Activated T-cell treated with anti-CD3 and anti-CD28 coated beads, Interleukin-2, amount 50 U/mL, for 72 hours (primary cell): ENCODE results near the gene EHD4. TPM values are rescaled to one million over a fixed set of nuclear protein-coding genes. Genes with fewer than 3 reads are reported as not detected.

Source experiments
- ATAC-seq, 2 donors: fragments of 150-1000 bp; cut with Tn5 transposase; replicated peaks in 1 of 2; 2 replicates each; pipeline ENCODE4 v1.10.0; 2021; ENCODE audit warnings: moderate library complexity in 2 of 2, mild to moderate bottlenecking in 1 of 2
- DNase-seq, 2 donors: peaks; one replicate each; pipeline ENCODE4 v3.0.0; 2021 to 2022; ENCODE audit warnings: mixed read lengths in 1 of 2
- H3K27ac Mint-ChIP-seq: one replicate; pipeline ENCODE4 v1.8.0; 2022; ENCODE audit warnings: mild to moderate bottlenecking, moderate library complexity, mixed read lengths
- H3K27me3 Mint-ChIP-seq: one replicate; pipeline ENCODE4 v1.8.0; 2022; ENCODE audit warnings: low read depth, mixed read lengths
- H3K36me3 Mint-ChIP-seq, 2 donors: one replicate each; pipeline ENCODE4 v1.8.0; 2022; ENCODE audit warnings: mixed read lengths in 2 of 2, mild to moderate bottlenecking in 1 of 2; ENCODE audit not compliant: insufficient read depth in 2 of 2
- H3K4me1 Mint-ChIP-seq: one replicate; pipeline ENCODE4 v1.8.0; 2022; ENCODE audit warnings: low read depth, mixed read lengths
- H3K4me3 Mint-ChIP-seq, 2 donors: one replicate each; pipeline ENCODE4 v1.8.0; 2022; ENCODE audit warnings: mild to moderate bottlenecking in 2 of 2, mixed read lengths in 2 of 2, moderate library complexity in 2 of 2
- H3K9me3 Mint-ChIP-seq, 2 donors: one replicate each; pipeline ENCODE4 v1.8.0; 2022; ENCODE audit warnings: mixed read lengths in 2 of 2
- total RNA-seq, 2 donors: library from RNA; stranded (reverse); gene quantifications; one replicate each; pipeline ENCODE4 v1.2.3, GENCODE V29; 2022

The EHD4 gene
- total RNA-seq, 2 donors from 2014 or later: 22.6 to 32.7 TPM

GRCh38 chr15:41969851-41970431 lies 2.4 kb downstream of the EHD4 start:
- Mint-ChIP-seq H3K36me3 (peaks cover 3% of the 10 kb centered on the region in 2 donors), H3K9me3 (no peaks in the 10 kb centered on the region), H3K4me1 (peaks cover 62% of the 10 kb centered on the region), H3K27me3 (peaks cover 13% of the 10 kb centered on the region), H3K27ac (peak overlapping the region; percentile 99), H3K4me3 (peak overlapping the region; percentile 86 to 98)
- DNase-seq (peak; percentile 49 to 56), ATAC-seq (no peak)

- peaks cover under 1% of the 10 kb centered on the region for H3K27me3 Mint-ChIP-seq
- ATAC-seq (no peak), DNase-seq (no peak)
- peaks cover 62% of the 10 kb centered on the region for H3K4me1 Mint-ChIP-seq
- peak overlapping the region; percentile 46 to 98 for H3K4me3 Mint-ChIP-seq
- H3K27ac Mint-ChIP-seq: peak overlapping the region; percentile 81
- no peaks in the 10 kb centered on the region for H3K9me3 Mint-ChIP-seq
- H3K36me3 Mint-ChIP-seq: peaks cover 3% of the 10 kb centered on the region in 2 donors
Observed at GRCh38 chr15:41968701-41969100, 3.7 kb downstream of the EHD4 start.

GRCh38 chr15:41967506-41968206 lies 4.7 kb downstream of the EHD4 start:
- DNase-seq (no peak), ATAC-seq (no peak)
- Mint-ChIP-seq H3K27ac (peak overlapping the region; percentile 55), H3K4me3 (peak overlapping the region; percentile 15 to 74), H3K4me1 (peaks cover 54% of the 10 kb centered on the region), H3K9me3 (no peaks in the 10 kb centered on the region), H3K36me3 (peaks cover 3 to 4% of the 10 kb centered on the region in 2 donors), H3K27me3 (no peaks in the 10 kb centered on the region)

- no peaks in the 10 kb centered on the region for H3K9me3 Mint-ChIP-seq
- H3K27ac Mint-ChIP-seq: no peak overlapping the region
- no peaks in the 10 kb centered on the region for H3K27me3 Mint-ChIP-seq
- DNase-seq (no peak), ATAC-seq (no peak)
- peak overlapping the region in 1 of 2 donors; percentile 29 for H3K4me3 Mint-ChIP-seq
- peaks cover 52% of the 10 kb centered on the region for H3K4me1 Mint-ChIP-seq
- H3K36me3 Mint-ChIP-seq: peaks cover 3 to 8% of the 10 kb centered on the region in 2 donors
Observed at GRCh38 chr15:41966920-41967465, 5.4 kb downstream of the EHD4 start.

- no peak overlapping the region for H3K27ac Mint-ChIP-seq
- DNase-seq: no peak
- ATAC-seq: no peak
- no peak overlapping the region for H3K4me3 Mint-ChIP-seq
- no peaks in the 10 kb centered on the region for H3K9me3 Mint-ChIP-seq
- H3K36me3 Mint-ChIP-seq: peaks cover 3 to 11% of the 10 kb centered on the region in 2 donors
- H3K27me3 Mint-ChIP-seq: no peaks in the 10 kb centered on the region
- peaks cover 58% of the 10 kb centered on the region for H3K4me1 Mint-ChIP-seq
Observed at GRCh38 chr15:41966414-41966812, 5.9 kb downstream of the EHD4 start.

GRCh38 chr15:41965441-41966413 lies 6.6 kb downstream of the EHD4 start:
- no peaks in the 10 kb centered on the region for H3K27me3 Mint-ChIP-seq
- H3K4me1 Mint-ChIP-seq: peaks cover 57% of the 10 kb centered on the region
- H3K9me3 Mint-ChIP-seq: no peaks in the 10 kb centered on the region
- no peak overlapping the region for H3K27ac Mint-ChIP-seq
- no peak overlapping the region for H3K4me3 Mint-ChIP-seq
- DNase-seq (no peak), ATAC-seq (no peak)
- H3K36me3 Mint-ChIP-seq: peaks cover 3 to 11% of the 10 kb centered on the region in 2 donors

- Mint-ChIP-seq H3K4me3 (peak overlapping the region in 1 of 2 donors; percentile 32), H3K27ac (peak overlapping the region; percentile 63), H3K9me3 (no peaks in the 10 kb centered on the region), H3K36me3 (peaks cover 3 to 9% of the 10 kb centered on the region in 2 donors), H3K4me1 (peaks cover 37% of the 10 kb centered on the region), H3K27me3 (no peaks in the 10 kb centered on the region)
- DNase-seq: no peak
- no peak for ATAC-seq
Observed at GRCh38 chr15:41961595-41962202, 10.7 kb downstream of the EHD4 start.

GRCh38 chr15:41961001-41961518 lies 11.3 kb downstream of the EHD4 start:
- no peak for DNase-seq
- Mint-ChIP-seq H3K36me3 (peaks cover 2 to 9% of the 10 kb centered on the region in 2 donors), H3K27me3 (no peaks in the 10 kb centered on the region), H3K9me3 (no peaks in the 10 kb centered on the region), H3K4me3 (no peak overlapping the region), H3K27ac (no peak overlapping the region), H3K4me1 (peaks cover 31% of the 10 kb centered on the region)
- no peak for ATAC-seq

- no peak for ATAC-seq
- no peaks in the 10 kb centered on the region for H3K27me3 Mint-ChIP-seq
- H3K36me3 Mint-ChIP-seq: peaks cover 0 to 12% of the 10 kb centered on the region in 2 donors
- H3K4me1 Mint-ChIP-seq: peaks cover 29% of the 10 kb centered on the region
- no peak for DNase-seq
- no peaks in the 10 kb centered on the region for H3K9me3 Mint-ChIP-seq
- peak overlapping the region; percentile 20 for H3K27ac Mint-ChIP-seq
- H3K4me3 Mint-ChIP-seq: peak overlapping the region in 1 of 2 donors; percentile 61
Observed at GRCh38 chr15:41958002-41958420, 14.3 kb downstream of the EHD4 start.

GRCh38 chr15:41957021-41957897 lies 15.1 kb downstream of the EHD4 start:
- Mint-ChIP-seq H3K4me3 (peak overlapping the region; percentile 22 to 61), H3K27ac (peak overlapping the region; percentile 20)

GRCh38 chr15:41955807-41956525 lies 16.4 kb downstream of the EHD4 start:
- H3K9me3 Mint-ChIP-seq: no peaks in the 10 kb centered on the region
- no peak overlapping the region for H3K27ac Mint-ChIP-seq
- peaks cover 19% of the 10 kb centered on the region for H3K4me1 Mint-ChIP-seq
- ATAC-seq (no peak), DNase-seq (no peak)
- H3K27me3 Mint-ChIP-seq: no peaks in the 10 kb centered on the region
- H3K4me3 Mint-ChIP-seq: no peak overlapping the region
- peaks cover 3 to 9% of the 10 kb centered on the region in 2 donors for H3K36me3 Mint-ChIP-seq

More at GRCh38 chr15:41957021-41957897, 15.1 kb downstream of the EHD4 start:
- no peak for DNase-seq
- H3K4me1 Mint-ChIP-seq: peaks cover 29% of the 10 kb centered on the region
- no peaks in the 10 kb centered on the region for H3K27me3 Mint-ChIP-seq
- peak; percentile 82 to 97 for ATAC-seq
- no peaks in the 10 kb centered on the region for H3K9me3 Mint-ChIP-seq
- peaks cover 1 to 12% of the 10 kb centered on the region in 2 donors for H3K36me3 Mint-ChIP-seq
